BE2C (cell line): ENCODE data around the gene FAM72D.
A peak's percentile ranks its signal among the peaks of the same experiment; 100 is the strongest.
"Not testable (repeated sequence)": the region's sequence is repeated elsewhere in the genome, so short reads cannot be mapped to it uniquely, and the experiment has no call there.

Experiments
- DNase-seq: peaks from one replicate; pipeline ENCODE4 v3.0.0-alpha.2; 2020
- H3K27me3 ChIP-seq: fragments of 250-450 bp; sonication (Bioruptor Pico); 2 replicates; pipeline ENCODE4 v1.5.1; 2020; ENCODE audit warnings: mild to moderate bottlenecking
- H3K36me3 ChIP-seq: fragments of 250-450 bp; sonication (Bioruptor Pico); 2 replicates; pipeline ENCODE4 v1.5.1; 2020; ENCODE audit warnings: mild to moderate bottlenecking
- H3K4me1 ChIP-seq: fragments of 250-450 bp; sonication (Bioruptor Pico); 2 replicates; pipeline ENCODE4 v1.5.1; 2020
- H3K4me3 ChIP-seq: 2 replicates; pipeline ENCODE4 v1.5.1; 2011; ENCODE audit warnings: low read depth, low read length
- H3K9me3 ChIP-seq: fragments of 250-450 bp; sonication (Bioruptor Pico); 2 replicates; pipeline ENCODE4 v1.5.1; 2020

FAM72D gene

GRCh38 chr1:145122344-145123061 is 26.7 kb downstream of the FAM72D start:
- H3K36me3 ChIP-seq, H3K9me3 ChIP-seq, H3K27me3 ChIP-seq: not testable (repeated sequence)

GRCh38 chr1:145123062-145123395 is 27.3 kb downstream of the FAM72D start:
- not testable (repeated sequence) for H3K27me3 ChIP-seq, H3K4me1 ChIP-seq, H3K36me3 ChIP-seq, H3K9me3 ChIP-seq, DNase-seq, H3K4me3 ChIP-seq

More at GRCh38 chr1:145122344-145123061, 26.7 kb downstream of the FAM72D start:
- H3K4me3 ChIP-seq, H3K4me1 ChIP-seq, DNase-seq: not testable (repeated sequence)

- H3K4me1 ChIP-seq, H3K36me3 ChIP-seq, H3K9me3 ChIP-seq, H3K27me3 ChIP-seq, H3K4me3 ChIP-seq, DNase-seq: not testable (repeated sequence)
These were observed 28.3 kb downstream of the FAM72D start for GRCh38 chr1:145123992-145124641.

GRCh38 chr1:145125112-145125511 is 29.3 kb downstream of the FAM72D start:
- DNase-seq: not testable (repeated sequence)

GRCh38 chr1:145127144-145127543 is 31.4 kb downstream of the FAM72D start:
- H3K4me3 ChIP-seq, H3K9me3 ChIP-seq, DNase-seq, H3K27me3 ChIP-seq, H3K4me1 ChIP-seq, H3K36me3 ChIP-seq: not testable (repeated sequence)

More at GRCh38 chr1:145125112-145125511, 29.3 kb downstream of the FAM72D start:
- not testable (repeated sequence) for H3K9me3 ChIP-seq, H3K27me3 ChIP-seq, H3K36me3 ChIP-seq, H3K4me1 ChIP-seq, H3K4me3 ChIP-seq

GRCh38 chr1:145128697-145129469 is 33.1 kb downstream of the FAM72D start:
- H3K9me3 ChIP-seq, H3K27me3 ChIP-seq, H3K4me3 ChIP-seq, H3K36me3 ChIP-seq, H3K4me1 ChIP-seq: not testable (repeated sequence)
- peak; percentile 41 for DNase-seq

GRCh38 chr1:145134476-145134875 is 38.7 kb downstream of the FAM72D start:
- not testable (repeated sequence) for H3K9me3 ChIP-seq, H3K4me3 ChIP-seq, H3K27me3 ChIP-seq, H3K36me3 ChIP-seq, H3K4me1 ChIP-seq, DNase-seq

GRCh38 chr1:145140549-145140948 is 44.8 kb downstream of the FAM72D start:
- H3K4me1 ChIP-seq, H3K9me3 ChIP-seq, H3K27me3 ChIP-seq, DNase-seq, H3K36me3 ChIP-seq, H3K4me3 ChIP-seq: not testable (repeated sequence)

GRCh38 chr1:145144264-145144913 is 48.6 kb downstream of the FAM72D start:
- not testable (repeated sequence) for H3K27me3 ChIP-seq, H3K9me3 ChIP-seq, H3K4me3 ChIP-seq, H3K36me3 ChIP-seq, DNase-seq, H3K4me1 ChIP-seq

GRCh38 chr1:145146308-145146707 is 50.5 kb downstream of the FAM72D start:
- H3K27me3 ChIP-seq, H3K36me3 ChIP-seq, H3K4me3 ChIP-seq, DNase-seq, H3K4me1 ChIP-seq, H3K9me3 ChIP-seq: not testable (repeated sequence)

GRCh38 chr1:145147172-145147571 is 51.4 kb downstream of the FAM72D start:
- H3K27me3 ChIP-seq, H3K4me3 ChIP-seq, H3K4me1 ChIP-seq, H3K9me3 ChIP-seq, H3K36me3 ChIP-seq, DNase-seq: not testable (repeated sequence)

- not testable (repeated sequence) for H3K9me3 ChIP-seq, H3K4me1 ChIP-seq, H3K27me3 ChIP-seq, H3K36me3 ChIP-seq, DNase-seq, H3K4me3 ChIP-seq
These were observed 59.6 kb downstream of the FAM72D start for GRCh38 chr1:145155421-145155820.

- H3K36me3 ChIP-seq, H3K4me1 ChIP-seq, H3K4me3 ChIP-seq, H3K27me3 ChIP-seq, H3K9me3 ChIP-seq, DNase-seq: not testable (repeated sequence)
These were observed 60.1 kb downstream of the FAM72D start for GRCh38 chr1:145155873-145156272.

GRCh38 chr1:145156891-145157610 is 61.3 kb downstream of the FAM72D start:
- H3K9me3 ChIP-seq, H3K36me3 ChIP-seq, H3K4me1 ChIP-seq, H3K27me3 ChIP-seq: not testable (repeated sequence)
- peak overlapping the region; percentile 51 for H3K4me3 ChIP-seq
- DNase-seq: peak; percentile 57

GRCh38 chr1:145157715-145158114 is 61.9 kb downstream of the FAM72D start:
- DNase-seq, H3K27me3 ChIP-seq, H3K9me3 ChIP-seq, H3K4me3 ChIP-seq, H3K36me3 ChIP-seq, H3K4me1 ChIP-seq: not testable (repeated sequence)
